H1 (cell line): ENCODE results near the gene RIPOR2. TPM values are rescaled to one million over a fixed set of nuclear protein-coding genes. Genes with fewer than 3 reads are reported as not detected.

Source experiments
- ATF3 ChIP-seq: IDR thresholded peaks from 2 replicates; pipeline ENCODE4 v1.6.1; 2011; ENCODE audit warnings: low read depth, mild to moderate bottlenecking, low read length; ENCODE audit not compliant: insufficient read depth
- EZH2 ChIP-seq: fragments of 200-600 bp; sonication (generic); IDR thresholded peaks from 2 replicates; pipeline ENCODE4 v1.7.1; 2012; ENCODE audit warnings: low read depth, mild to moderate bottlenecking, moderate library complexity, low read length, inconsistent platforms; ENCODE audit not compliant: severe bottlenecking
- RFX5 ChIP-seq: IDR thresholded peaks from 2 replicates; pipeline ENCODE4 v1.6.1; 2011; ENCODE audit warnings: low read depth, low read length, improper control_type of control experiment, borderline replicate concordance
- RXRA ChIP-seq: IDR thresholded peaks from 2 replicates; pipeline ENCODE4 v1.6.1; 2011; ENCODE audit warnings: low read depth, mild to moderate bottlenecking, low read length, moderate library complexity; ENCODE audit not compliant: insufficient read depth
- SP1 ChIP-seq: IDR thresholded peaks from 2 replicates; pipeline ENCODE4 v1.6.1; 2011; ENCODE audit warnings: low read depth, low read length
- TAF1 ChIP-seq: IDR thresholded peaks from 2 replicates; pipeline ENCODE4 v1.6.1; 2011; ENCODE audit warnings: mild to moderate bottlenecking, low read depth, low read length
- polyA plus RNA-seq, 7 experiments: library from polyadenylated mRNA; depleted of rRNA in 3 of 7; stranded (reverse) in 5 of 7; unstranded in 2 of 7; fragments of >200 nt in 5 of 7; fragments of 200-250 nt in 2 of 7; gene quantifications; 1 replicate in 5 of 7; 2 replicates in 1 of 7; 4 replicates in 1 of 7; pipeline versions ENCODE4 v1.2.1 to v1.2.3, GENCODE V29; 2011 to 2013; ENCODE audit warnings: missing spikeins in 2 of 7, mixed read lengths in 2 of 7
- total RNA-seq: library from RNA; stranded (reverse); fragmentation: NEBNext Ultra II Directional; extraction: Animal tissue kit (Norgen Biotek cat#: 25700); gene quantifications from 2 replicates; pipeline ENCODE4 v1.2.1, GENCODE V29; 2021

The RIPOR2 gene
- total and polyA plus RNA-seq, 2 of the 8 experiments (the other 6 are each of a cell fraction or from before 2014, with no cell fraction given), result 16.7 to 45.6 TPM

GRCh38 chr6:24861934-24862333 is 73.8 kb downstream of the RIPOR2 start (continued):
- no peak for TF ChIP-seq EZH2
- no peak for TF ChIP-seq TAF1
- no peak for TF ChIP-seq RFX5
- no peak for TF ChIP-seq RXRA
- no peak for TF ChIP-seq ATF3
- no peak for TF ChIP-seq SP1
- TF ChIP-seq, all 59 proteins: peak for 0
